GM23338 (cell line): Measurements from ENCODE around the gene CRADD.

ENCODE experiments used
- CREB1 ChIP-seq: fragments of 250-450 bp; sonication (Bioruptor Pico); IDR thresholded peaks from 2 replicates; pipeline ENCODE4 v1.5.0; 2020; ENCODE audit warnings: low read depth, mild to moderate bottlenecking, moderate library complexity
- CTCF ChIP-seq, 2 experiments: fragments of 200-600 bp in 1 of 2; sonication (generic) in 1 of 2; conservative IDR thresholded peaks; 2 replicates each; pipeline versions ENCODE4 v1.5.1 to v1.6.1; 2016 to 2017; ENCODE audit warnings: antibody characterized with exemption in 2 of 2, low read depth in 2 of 2, mild to moderate bottlenecking in 2 of 2, moderate library complexity in 1 of 2
- ETS1 ChIP-seq: IDR thresholded peaks from 2 replicates; pipeline ENCODE4 v1.6.1; 2016; ENCODE audit warnings: antibody characterized with exemption
- EZH2 ChIP-seq: fragments of 200-600 bp; sonication (generic); IDR thresholded peaks from one replicate; pipeline ENCODE4 v1.8.0; 2017; ENCODE audit warnings: antibody characterized with exemption, mild to moderate bottlenecking, low read depth; ENCODE audit not compliant: unreplicated experiment
- EZH2phosphoT487 ChIP-seq: fragments of 200-600 bp; sonication (generic); IDR thresholded peaks from one replicate; pipeline ENCODE4 v1.8.1; 2018; ENCODE audit warnings: antibody characterized with exemption; ENCODE audit not compliant: unreplicated experiment
- JUNB ChIP-seq: IDR thresholded peaks from one replicate; pipeline ENCODE4 v1.6.1; 2016; ENCODE audit warnings: antibody characterized with exemption; ENCODE audit not compliant: unreplicated experiment
- NANOG ChIP-seq: IDR thresholded peaks from 2 replicates; pipeline ENCODE4 v1.6.1; 2016; ENCODE audit warnings: antibody characterized with exemption, borderline replicate concordance
- POLR2AphosphoS5 ChIP-seq: IDR thresholded peaks from 2 replicates; pipeline ENCODE4 v1.6.1; 2016; ENCODE audit warnings: antibody characterized with exemption, low read depth
- REST ChIP-seq: IDR thresholded peaks from one replicate; pipeline ENCODE4 v1.6.1; 2018; ENCODE audit warnings: antibody characterized with exemption; ENCODE audit not compliant: unreplicated experiment
- STAT1 ChIP-seq: IDR thresholded peaks from one replicate; pipeline ENCODE4 v1.6.1; 2016; ENCODE audit warnings: antibody characterized with exemption; ENCODE audit not compliant: unreplicated experiment
- ZNF114 ChIP-seq: fragments of 250-450 bp; sonication (Bioruptor Pico); IDR thresholded peaks from 2 replicates; pipeline ENCODE4 v1.5.0; 2020; ENCODE audit warnings: mild to moderate bottlenecking, moderate library complexity
- ZNF331 ChIP-seq: fragments of 250-450 bp; sonication (Bioruptor Pico); IDR thresholded peaks from 2 replicates; pipeline ENCODE4 v1.5.0; 2020; ENCODE audit warnings: low read depth, mild to moderate bottlenecking, moderate library complexity
- ZNF462 ChIP-seq: fragments of 250-450 bp; sonication (Bioruptor Pico); IDR thresholded peaks from 2 replicates; pipeline ENCODE4 v1.5.0; 2020; ENCODE audit warnings: mild to moderate bottlenecking, moderate library complexity

GRCh38 chr12:93650626-93651025 is 26.5 kb upstream of the CRADD start:
- TF ChIP-seq EZH2phosphoT487 (no peak), CTCF (conservative IDR thresholded peaks at IDR 0.05; ENCODE audit: low read depth in 2 of 2) (no peak), NANOG (no peak), EZH2 (no peak), POLR2AphosphoS5 (no peak), REST (no peak), CREB1 (CRISPR knock-in tag) (no peak), STAT1 (no peak), JUNB (no peak), ETS1 (no peak), ZNF331 (CRISPR knock-in tag) (no peak), ZNF462 (CRISPR knock-in tag) (no peak), ZNF114 (no peak)
